GM12864 (cell line): ENCODE measurements around the gene ANKLE1.

ENCODE experiments used
- DNase-seq: peaks from one replicate; pipeline ENCODE4 v3.0.0-alpha.2; 2011; ENCODE audit warnings: low read depth
- H3K4me3 ChIP-seq: 2 replicates; pipeline ENCODE4 v1.5.1; 2011; ENCODE audit warnings: mild to moderate bottlenecking, low read depth, low read length, control low read depth
- TF ChIP-seq, protein P1 (sequence below): IDR thresholded peaks from 2 replicates; pipeline ENCODE4 v1.5.1; 2011; ENCODE audit warnings: low read depth, mild to moderate bottlenecking, moderate library complexity, low read length, control low read depth, inconsistent platforms; ENCODE audit errors: missing control alignments

ANKLE1 gene

GRCh38 chr19:17332677-17333581 is 51.2 kb downstream of the ANKLE1 start:
- TF ChIP-seq, protein P1, sequence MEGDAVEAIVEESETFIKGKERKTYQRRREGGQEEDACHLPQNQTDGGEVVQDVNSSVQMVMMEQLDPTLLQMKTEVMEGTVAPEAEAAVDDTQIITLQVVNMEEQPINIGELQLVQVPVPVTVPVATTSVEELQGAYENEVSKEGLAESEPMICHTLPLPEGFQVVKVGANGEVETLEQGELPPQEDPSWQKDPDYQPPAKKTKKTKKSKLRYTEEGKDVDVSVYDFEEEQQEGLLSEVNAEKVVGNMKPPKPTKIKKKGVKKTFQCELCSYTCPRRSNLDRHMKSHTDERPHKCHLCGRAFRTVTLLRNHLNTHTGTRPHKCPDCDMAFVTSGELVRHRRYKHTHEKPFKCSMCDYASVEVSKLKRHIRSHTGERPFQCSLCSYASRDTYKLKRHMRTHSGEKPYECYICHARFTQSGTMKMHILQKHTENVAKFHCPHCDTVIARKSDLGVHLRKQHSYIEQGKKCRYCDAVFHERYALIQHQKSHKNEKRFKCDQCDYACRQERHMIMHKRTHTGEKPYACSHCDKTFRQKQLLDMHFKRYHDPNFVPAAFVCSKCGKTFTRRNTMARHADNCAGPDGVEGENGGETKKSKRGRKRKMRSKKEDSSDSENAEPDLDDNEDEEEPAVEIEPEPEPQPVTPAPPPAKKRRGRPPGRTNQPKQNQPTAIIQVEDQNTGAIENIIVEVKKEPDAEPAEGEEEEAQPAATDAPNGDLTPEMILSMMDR, result no peak
- no peak for DNase-seq
- no peak overlapping the region for H3K4me3 ChIP-seq

GRCh38 chr19:17333611-17334413 is 52.1 kb downstream of the ANKLE1 start:
- TF ChIP-seq, protein P1, result no peak
- peak overlapping the region; percentile 76 for H3K4me3 ChIP-seq
- no peak for DNase-seq

GRCh38 chr19:17334414-17335409 is 53.0 kb downstream of the ANKLE1 start, which contains the start of gene ANO8:
TSS of gene ANO8 (minus strand) at chr19:17334855. CDS start at chr19:17334670, 185 bp downstream.
- H3K4me3 ChIP-seq, result peak within 1 kb of the TSS; percentile 76
- DNase-seq, result peak; percentile 94
- TF ChIP-seq, protein P1, result no peak

DNA sequence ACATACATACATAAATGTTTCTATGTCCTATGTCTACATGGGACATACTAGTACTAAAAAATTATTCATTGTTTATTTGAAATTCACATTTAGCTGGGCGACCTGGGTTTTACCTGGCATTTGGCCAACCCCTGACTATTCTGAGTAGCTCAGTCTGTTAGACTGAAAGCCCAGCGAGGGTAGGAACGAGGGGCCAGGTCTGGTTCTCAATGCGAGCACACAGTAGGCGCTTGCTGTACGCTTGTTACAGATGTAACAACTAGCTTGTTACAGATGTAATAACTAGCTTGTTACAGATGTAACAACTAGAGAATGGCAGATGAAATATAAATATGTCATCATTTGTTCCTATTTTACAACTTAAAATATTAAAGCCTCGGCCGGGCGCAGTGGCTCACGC is 53.9 kb downstream of the ANKLE1 start:
- no peak overlapping the region for H3K4me3 ChIP-seq
- TF ChIP-seq, protein P1, result no peak
- DNase-seq, result no peak
